NCI-H146 (cell line): Measurements from ENCODE around the gene WNT8A.
"Not testable (repeated sequence)": the region's sequence is repeated elsewhere in the genome, so short reads cannot be mapped to it uniquely, and the experiment has no call there.

ENCODE experiments used
- DNase-seq: peaks from one replicate; lab custom pipeline; 2025; lab: John Stamatoyannopoulos, UW

WNT8A gene, protein sequence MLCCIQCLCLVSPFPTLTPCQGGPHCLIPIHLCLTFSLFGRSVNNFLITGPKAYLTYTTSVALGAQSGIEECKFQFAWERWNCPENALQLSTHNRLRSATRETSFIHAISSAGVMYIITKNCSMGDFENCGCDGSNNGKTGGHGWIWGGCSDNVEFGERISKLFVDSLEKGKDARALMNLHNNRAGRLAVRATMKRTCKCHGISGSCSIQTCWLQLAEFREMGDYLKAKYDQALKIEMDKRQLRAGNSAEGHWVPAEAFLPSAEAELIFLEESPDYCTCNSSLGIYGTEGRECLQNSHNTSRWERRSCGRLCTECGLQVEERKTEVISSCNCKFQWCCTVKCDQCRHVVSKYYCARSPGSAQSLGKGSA

DNA sequence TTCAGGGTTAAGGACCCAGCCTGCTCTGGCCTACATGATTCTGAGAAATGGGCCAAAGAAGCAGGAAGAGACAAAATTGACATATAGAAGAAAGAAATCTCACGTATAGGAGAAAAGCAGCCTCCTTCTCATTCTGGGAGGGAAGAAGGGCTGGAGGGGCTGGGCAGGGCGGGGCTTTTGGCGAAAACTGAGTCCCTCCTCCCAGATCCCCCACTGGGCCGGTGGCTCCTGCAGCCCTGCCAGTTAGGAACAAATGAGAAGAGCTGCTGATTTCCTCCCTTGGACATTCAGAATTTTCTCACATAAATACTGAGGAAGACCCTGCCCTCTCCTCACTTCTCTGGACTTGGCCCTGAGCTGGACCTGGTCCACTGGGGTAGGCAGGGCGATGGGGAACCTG is at the start of gene WNT8A:
TSS of gene WNT8A (plus strand) at position 332 of the 400 bp plus-strand sequence. CDS start 95 bp downstream, outside the sequence.
- DNase-seq, result no peak

GRCh38 chr5:138035605-138036537 is 48.0 kb upstream of the WNT8A start:
- DNase-seq, result peak; percentile 86

GRCh38 chr5:138037271-138037670 is 46.6 kb upstream of the WNT8A start:
- no peak for DNase-seq

DNA sequence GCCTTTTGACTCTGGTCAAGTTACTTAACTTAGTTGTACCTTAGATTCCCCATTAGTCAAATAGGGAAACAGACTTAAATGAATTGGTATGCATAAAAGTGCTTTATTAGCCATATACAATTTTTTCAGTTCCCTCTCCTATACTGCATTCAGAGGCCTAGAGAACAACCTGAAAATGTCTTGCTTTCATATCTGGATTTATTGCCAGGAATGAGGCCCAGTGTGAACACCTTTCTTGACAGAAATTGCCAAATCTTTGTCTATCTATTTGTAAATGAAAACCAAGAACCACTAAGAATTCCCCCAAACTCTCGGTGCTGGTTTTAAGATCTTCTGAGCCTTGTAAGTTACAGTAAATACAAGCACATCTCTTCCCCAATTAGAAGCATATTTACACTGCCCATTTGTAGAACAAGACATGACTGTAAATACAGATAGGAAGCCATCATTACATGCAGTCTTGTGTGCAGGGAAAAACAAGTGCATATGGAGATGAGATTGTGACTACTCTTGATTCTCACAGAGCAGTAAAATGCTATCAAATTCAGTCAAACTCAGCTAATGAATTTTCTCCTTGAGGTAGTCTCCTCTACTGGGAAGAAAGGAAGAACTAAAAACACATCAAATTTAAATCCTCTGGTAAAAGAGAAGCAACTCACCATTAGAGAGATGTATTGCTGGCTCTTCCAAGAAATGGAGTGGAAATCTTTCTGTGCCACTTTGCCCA is 45.8 kb upstream of the WNT8A start:
- DNase-seq, result no peak

GRCh38 chr5:138038826-138039225 is 45.0 kb upstream of the WNT8A start:
- DNase-seq, result no peak

GRCh38 chr5:138045283-138045682 is 38.5 kb upstream of the WNT8A start:
- not testable (repeated sequence) for DNase-seq

GRCh38 chr5:138051441-138052296 is 32.2 kb upstream of the WNT8A start:
- DNase-seq, result no peak

- not testable (repeated sequence) for DNase-seq
These were observed 31.1 kb upstream of the WNT8A start for GRCh38 chr5:138052718-138053117.

- DNase-seq, result no peak
These were observed 30.3 kb upstream of the WNT8A start for GRCh38 chr5:138053554-138053953.

- DNase-seq, result no peak
These were observed 29.6 kb upstream of the WNT8A start for GRCh38 chr5:138054206-138054605.

DNA sequence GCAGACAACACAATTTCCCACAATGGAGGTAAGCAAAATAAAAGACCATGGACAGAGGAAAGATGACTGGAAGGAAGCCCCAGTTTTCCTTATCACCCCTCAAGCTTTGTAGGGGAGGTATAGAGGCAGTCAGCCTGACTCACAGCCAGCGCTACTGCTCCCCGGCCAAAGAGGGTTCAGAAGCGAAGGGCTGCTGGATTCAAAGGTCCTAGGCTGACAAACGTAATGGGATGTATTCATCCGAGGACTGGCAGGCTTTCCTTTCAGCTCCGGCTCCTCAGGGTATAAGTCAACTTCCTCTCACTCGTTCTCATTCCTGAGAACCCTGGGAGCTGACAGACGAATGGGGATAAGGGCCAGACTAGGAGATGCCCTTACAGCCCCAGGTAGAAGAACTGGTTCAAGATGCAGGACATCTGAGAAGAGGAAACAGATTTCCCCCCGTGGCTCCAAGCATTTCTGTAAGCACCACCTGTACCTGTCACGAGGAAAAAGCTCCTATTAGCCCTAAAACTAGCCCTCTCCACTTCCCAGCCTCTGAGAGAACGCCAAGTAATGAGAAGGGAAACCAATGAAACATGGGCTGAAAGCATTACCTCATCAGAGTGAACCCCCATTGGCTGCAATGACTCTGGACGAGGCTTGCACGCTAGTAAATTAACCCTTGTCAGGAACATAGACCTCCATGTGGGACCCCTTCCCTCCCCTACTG is 28.8 kb upstream of the WNT8A start:
- peak; percentile 11 for DNase-seq

DNA sequence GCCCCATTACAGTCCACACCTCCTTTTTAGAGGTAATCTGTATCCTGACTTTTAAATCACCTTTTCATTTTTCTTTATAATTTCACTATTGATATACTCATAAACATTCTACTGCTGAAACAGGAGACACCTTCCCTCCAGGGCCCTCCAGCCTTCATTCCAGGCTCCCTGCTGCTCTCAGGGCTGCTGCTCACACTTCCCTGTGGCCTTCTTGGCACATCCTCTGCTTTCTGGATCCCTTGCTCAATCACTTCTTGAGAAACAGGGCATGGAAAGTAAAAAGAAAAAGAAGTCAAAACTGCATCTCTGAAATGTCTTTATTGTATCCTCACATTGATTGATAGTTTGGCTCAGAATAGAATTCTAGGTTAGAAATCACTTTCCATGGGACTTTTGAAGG is 19.3 kb upstream of the WNT8A start:
- no peak for DNase-seq

DNA sequence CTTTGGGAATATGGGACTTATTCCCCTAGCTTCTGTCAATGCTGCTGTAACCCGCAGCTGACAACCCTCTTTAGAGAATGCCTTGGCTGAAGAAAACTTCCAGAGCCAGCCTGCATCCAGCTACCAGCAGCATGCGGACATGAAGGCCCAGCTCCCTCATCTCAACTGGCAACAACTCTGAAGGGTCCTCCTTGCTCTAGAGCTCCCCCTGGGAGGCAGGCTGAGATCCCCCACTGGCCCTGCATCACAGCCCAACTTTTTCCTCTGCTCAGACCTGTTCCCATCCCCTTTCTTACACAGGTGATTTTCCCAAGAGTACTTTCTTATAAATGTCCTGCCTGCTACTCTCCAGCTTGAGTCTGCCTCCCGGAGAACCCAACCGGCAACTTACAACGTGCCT is 18.7 kb upstream of the WNT8A start:
- DNase-seq, result no peak

GRCh38 chr5:138067945-138068344 is 15.9 kb upstream of the WNT8A start:
- DNase-seq, result no peak

DNA sequence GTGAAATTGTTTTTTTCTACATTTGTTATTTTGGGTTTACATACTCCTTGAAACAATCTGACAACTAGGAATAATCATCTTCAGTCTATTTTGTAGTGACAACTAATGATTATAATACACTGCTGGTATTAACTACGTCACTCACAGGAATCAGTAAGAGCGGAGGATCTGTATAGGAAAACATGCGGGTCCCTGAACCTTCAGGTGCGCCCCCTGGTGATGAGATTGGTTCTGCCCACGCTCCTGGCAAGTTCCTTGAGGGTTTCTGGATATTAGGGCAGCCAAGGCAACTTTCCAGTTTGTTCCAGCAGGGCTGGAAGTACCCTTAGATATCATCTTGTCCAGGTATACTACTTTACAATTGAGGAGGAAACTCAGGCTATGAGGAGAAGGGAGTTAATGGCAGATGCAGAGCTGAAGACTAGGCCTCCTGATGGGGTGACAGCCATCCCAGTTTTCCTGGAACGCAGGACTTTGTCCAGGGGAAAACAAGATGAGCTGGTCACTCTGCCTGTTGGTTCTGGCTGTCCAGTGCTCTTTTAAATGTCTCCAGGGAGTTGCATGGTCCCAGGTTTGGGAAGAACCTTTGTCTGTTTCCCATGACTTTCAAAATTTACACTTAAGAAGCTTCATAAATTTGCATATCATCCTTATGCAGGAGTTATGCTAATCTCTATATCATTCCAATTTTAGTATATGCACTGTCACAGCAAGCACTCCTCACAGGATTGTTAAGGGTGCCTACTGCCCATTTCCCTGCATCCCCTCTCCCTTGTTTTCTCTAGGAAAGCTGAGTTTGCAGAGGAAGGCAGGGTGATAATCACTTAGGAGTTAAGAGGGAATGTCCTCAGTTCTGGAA is 14.9 kb upstream of the WNT8A start:
- DNase-seq, result peak; percentile 43

DNA sequence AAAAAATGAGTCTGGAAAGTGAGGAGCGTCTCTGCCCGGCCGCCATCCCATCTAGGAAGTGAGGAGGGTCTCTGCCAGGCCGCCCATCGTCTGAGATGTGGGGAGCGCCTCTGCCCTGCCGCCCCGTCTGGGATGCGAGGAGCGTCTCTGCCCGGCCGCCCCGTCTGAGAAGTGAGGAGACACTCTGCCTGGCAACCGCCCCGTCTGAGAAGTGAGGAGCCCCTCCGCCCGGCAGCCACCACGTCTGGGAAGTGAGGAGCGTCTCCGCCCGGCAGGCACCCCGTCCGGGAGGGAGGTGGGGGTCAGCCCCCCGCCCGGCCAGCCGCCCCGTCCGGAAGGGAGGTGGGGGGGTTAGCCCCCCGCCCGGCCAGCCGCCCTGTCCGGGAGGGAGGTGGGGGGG is 13.8 kb upstream of the WNT8A start:
- DNase-seq, result not testable (repeated sequence)

GRCh38 chr5:138077064-138077696 is 6.7 kb upstream of the WNT8A start:
- DNase-seq, result peak; percentile 26

- DNase-seq, result no peak
These were observed 5.7 kb upstream of the WNT8A start for GRCh38 chr5:138078006-138078643.

DNA sequence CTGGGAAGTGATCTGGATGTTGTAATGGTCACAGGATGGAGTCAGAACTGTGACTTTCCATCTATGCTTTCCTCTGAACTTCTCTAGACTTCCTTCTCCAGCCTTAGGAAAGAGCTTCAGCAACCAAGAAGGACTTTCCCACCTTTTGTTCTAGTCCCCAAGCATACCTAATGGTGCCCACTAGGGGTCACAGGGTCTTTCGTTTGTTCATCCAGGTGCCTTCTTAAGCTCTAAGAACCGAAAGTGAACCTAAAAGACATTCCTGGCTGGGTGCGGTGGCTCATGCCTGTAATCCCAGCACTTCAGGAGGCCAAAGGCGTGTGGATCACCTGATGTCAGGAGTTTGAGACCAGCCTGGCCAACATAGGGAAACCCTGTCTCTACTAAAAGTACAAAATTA is 1.8 kb upstream of the WNT8A start:
- no peak for DNase-seq
